Heart left ventricle (tissue), 13 donors: Measurements from ENCODE around the gene RGS7.

ENCODE experiments used
- POLR2A ChIP-seq, 2 donors: fragments of 450-650 bp; IDR thresholded peaks; one replicate each; pipeline ENCODE4 v1.6.1; 2017; ENCODE audit warnings: antibody characterized with exemption in 2 of 2, mild to moderate bottlenecking in 2 of 2, moderate library complexity in 2 of 2
- TF ChIP-seq, protein P1 (sequence below), 12 donors: fragments of 200-600 bp; sonication (generic) in 4 of 12; IDR thresholded peaks; one replicate each; pipeline versions ENCODE4 v1.5.0 to v1.8.0; 2018 to 2022; ENCODE audit warnings: antibody characterized with exemption in 12 of 12, mild to moderate bottlenecking in 5 of 12
- donor health status: ischemic (EF 13 %, LVEDD 7.1; RV severe dilation, severe dysfunction).
- donor health status: DM: no; HTN: yes; CAD: no.
- donor health status: DM: no; HTN: no; CAD: no.
- donor health status: ischemic (EF 25% LVEDD 6.9; RV normal size, moderate dysfunction).
- donor health status: ischemic (EF 25% LVEDD 5.7; RV mildly dilated, moderate dysfunction).
- donor health status: ischemic (EF 35%, LVEDD 5.7; RV mildly dilated, moderate dysfunction).
- donor health status: nonischemic (EF 11% LVEDD 7.7; RV severe dilation, severe dysfunction).
- donor health status: DM: yes; HTN: yes; CAD: no.
- donor health status: PGD.
- donor health status: ischemic (EF 29% LVEDD 5.4; RV normal size, mild dysfunction).
- donor health status: nonischemic (EF 23%, LVEDD 6.1; RV moderate dilation, normal function).

DNA sequence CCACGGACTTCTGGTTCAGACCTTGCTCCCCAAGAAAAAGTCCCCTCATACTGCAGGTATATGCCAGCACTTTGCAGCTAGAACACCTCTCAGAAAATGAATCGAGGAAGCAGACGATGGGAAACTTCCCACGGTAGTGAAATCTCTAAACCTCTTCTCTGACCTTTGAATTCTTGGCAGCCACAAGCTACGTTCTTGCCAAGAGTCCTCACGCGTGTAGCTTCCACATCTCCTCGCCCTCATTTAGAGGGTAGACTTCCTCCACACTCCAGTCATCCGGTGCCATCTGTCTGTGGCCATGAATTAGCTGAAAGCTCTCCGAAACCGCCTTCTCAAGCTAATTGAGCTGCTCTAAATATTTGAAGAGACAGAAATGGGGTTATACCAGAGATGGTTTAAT, 127.8 kb downstream of the RGS7 start:
- TF ChIP-seq, protein P1, sequence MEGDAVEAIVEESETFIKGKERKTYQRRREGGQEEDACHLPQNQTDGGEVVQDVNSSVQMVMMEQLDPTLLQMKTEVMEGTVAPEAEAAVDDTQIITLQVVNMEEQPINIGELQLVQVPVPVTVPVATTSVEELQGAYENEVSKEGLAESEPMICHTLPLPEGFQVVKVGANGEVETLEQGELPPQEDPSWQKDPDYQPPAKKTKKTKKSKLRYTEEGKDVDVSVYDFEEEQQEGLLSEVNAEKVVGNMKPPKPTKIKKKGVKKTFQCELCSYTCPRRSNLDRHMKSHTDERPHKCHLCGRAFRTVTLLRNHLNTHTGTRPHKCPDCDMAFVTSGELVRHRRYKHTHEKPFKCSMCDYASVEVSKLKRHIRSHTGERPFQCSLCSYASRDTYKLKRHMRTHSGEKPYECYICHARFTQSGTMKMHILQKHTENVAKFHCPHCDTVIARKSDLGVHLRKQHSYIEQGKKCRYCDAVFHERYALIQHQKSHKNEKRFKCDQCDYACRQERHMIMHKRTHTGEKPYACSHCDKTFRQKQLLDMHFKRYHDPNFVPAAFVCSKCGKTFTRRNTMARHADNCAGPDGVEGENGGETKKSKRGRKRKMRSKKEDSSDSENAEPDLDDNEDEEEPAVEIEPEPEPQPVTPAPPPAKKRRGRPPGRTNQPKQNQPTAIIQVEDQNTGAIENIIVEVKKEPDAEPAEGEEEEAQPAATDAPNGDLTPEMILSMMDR (IDR thresholded peaks at IDR 0.05): no peak
- no peak for TF ChIP-seq POLR2A (IDR thresholded peaks at IDR 0.05)
